Rectal smooth muscle tissue (tissue), 1 donor: ENCODE results near the gene NANOGP8.

Source experiments
- H3K27ac ChIP-seq: one replicate; pipeline ENCODE4 v1.7.0; 2013; ENCODE audit warnings: low read depth, low read length, inconsistent platforms
- H3K27me3 ChIP-seq: one replicate; pipeline ENCODE4 v1.7.0; 2013; ENCODE audit warnings: low read length; ENCODE audit not compliant: control insufficient read depth, insufficient read depth
- H3K36me3 ChIP-seq: one replicate; pipeline ENCODE4 v1.7.0; 2013; ENCODE audit warnings: low read length; ENCODE audit not compliant: control insufficient read depth, insufficient read depth
- H3K4me1 ChIP-seq: one replicate; pipeline ENCODE4 v1.7.0; 2013; ENCODE audit warnings: low read length; ENCODE audit not compliant: control insufficient read depth, insufficient read depth
- H3K4me3 ChIP-seq: one replicate; pipeline ENCODE4 v1.7.0; 2013; ENCODE audit warnings: low read length
- H3K9ac ChIP-seq: one replicate; pipeline ENCODE4 v1.7.0; 2013; ENCODE audit warnings: low read length

Gene NANOGP8

DNA sequence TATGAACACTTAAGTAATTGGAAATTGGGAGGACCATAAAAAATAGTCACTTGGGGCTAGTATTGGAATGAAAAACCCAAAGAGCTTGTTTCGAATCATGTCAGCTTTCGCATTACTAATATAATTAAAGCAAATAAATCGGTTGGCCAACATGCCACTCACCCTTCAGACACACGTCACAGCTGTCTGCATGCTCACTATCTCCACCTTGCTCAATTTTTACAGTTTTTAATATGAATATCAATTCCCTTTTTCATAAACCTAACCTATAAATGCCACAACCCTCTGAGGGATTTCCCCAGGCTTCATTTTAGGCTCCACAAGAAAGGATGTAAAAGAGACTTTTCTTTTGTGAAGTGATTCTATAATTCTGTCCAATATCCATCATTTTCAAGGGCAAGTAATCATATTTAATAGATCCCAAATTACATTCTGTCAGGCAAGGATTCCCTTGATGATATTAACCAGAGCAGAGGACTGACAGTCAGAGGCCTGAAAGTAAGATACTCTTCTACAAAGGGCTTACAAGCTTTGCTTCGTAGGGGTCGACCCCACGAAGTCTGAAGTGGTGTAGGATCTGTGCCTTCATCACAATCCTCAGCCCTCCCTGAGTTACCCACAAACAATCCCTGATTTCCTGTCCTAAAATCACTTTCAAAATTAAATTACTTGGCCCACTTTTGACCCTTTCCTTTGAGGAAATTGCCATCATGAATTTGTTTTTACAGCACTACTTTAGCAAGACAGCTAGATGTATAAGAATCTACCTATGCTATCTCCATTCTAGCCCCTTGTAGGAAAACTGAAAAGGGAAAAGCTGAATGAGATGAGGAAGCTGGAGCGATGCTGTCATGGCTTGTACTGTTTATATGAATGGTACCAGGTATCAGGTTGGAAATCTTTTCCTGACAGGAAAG, 44.5 kb downstream of the NANOGP8 start:
- Histone ChIP-seq H3K4me3 (no peak overlapping the region), H3K27ac (no peak overlapping the region), H3K9ac (no peak overlapping the region), H3K36me3 (no peaks in the 10 kb centered on the region), H3K4me1 (no peaks in the 10 kb centered on the region), H3K27me3 (no peaks in the 10 kb centered on the region)

GRCh38 chr15:35038626-35039451, 46.3 kb downstream of the NANOGP8 start:
- Histone ChIP-seq H3K4me3 (no peak overlapping the region), H3K9ac (no peak overlapping the region), H3K27ac (no peak overlapping the region), H3K4me1 (no peaks in the 10 kb centered on the region), H3K36me3 (no peaks in the 10 kb centered on the region), H3K27me3 (no peaks in the 10 kb centered on the region)
